Astrocyte of the hippocampus (primary cell): ENCODE data around the gene C3orf85.

ENCODE experiments used
- DNase-seq: peaks from one replicate; pipeline ENCODE4 v3.0.0; 2011; ENCODE audit warnings: low read depth, low spot score

Gene C3orf85

GRCh38 chr3:109152320-109152719 lies 15.8 kb downstream of the C3orf85 start:
- no peak for DNase-seq

GRCh38 chr3:109154979-109155378 lies 18.5 kb downstream of the C3orf85 start:
- peak; percentile 61 for DNase-seq

- no peak for DNase-seq
These were observed 19.3 kb downstream of the C3orf85 start for GRCh38 chr3:109155828-109156227.

GRCh38 chr3:109161487-109162123 lies 25.1 kb downstream of the C3orf85 start:
- no peak for DNase-seq

- no peak for DNase-seq
These were observed 29.4 kb downstream of the C3orf85 start for GRCh38 chr3:109165905-109166304.

- no peak for DNase-seq
These were observed 35.0 kb downstream of the C3orf85 start for GRCh38 chr3:109171479-109171878.

- DNase-seq = no peak
These were observed 38.9 kb downstream of the C3orf85 start for GRCh38 chr3:109175411-109175810.

- DNase-seq = no peak
These were observed 40.2 kb downstream of the C3orf85 start for GRCh38 chr3:109176726-109177125.

- DNase-seq = peak; percentile 47
These were observed 41.4 kb downstream of the C3orf85 start for GRCh38 chr3:109177908-109178307.

- no peak for DNase-seq
These were observed 42.2 kb downstream of the C3orf85 start for GRCh38 chr3:109178708-109179107.

- DNase-seq = no peak
These were observed 48.2 kb downstream of the C3orf85 start for GRCh38 chr3:109184726-109185125.

- no peak for DNase-seq
These were observed 50.9 kb downstream of the C3orf85 start for GRCh38 chr3:109187390-109187789.

- no peak for DNase-seq
These were observed 52.2 kb downstream of the C3orf85 start for GRCh38 chr3:109188741-109189140.

GRCh38 chr3:109191421-109191820 lies 54.9 kb downstream of the C3orf85 start:
- DNase-seq = no peak

- peak; percentile 76 for DNase-seq
These were observed 59.3 kb downstream of the C3orf85 start for GRCh38 chr3:109195815-109196214.
